NOMO-1 treated with dmso at 0.1 percent for 144 hours (cell line): ENCODE measurements around the gene CCDC102B.
"Not testable (repeated sequence)": the region's sequence is repeated elsewhere in the genome, so short reads cannot be mapped to it uniquely, and the experiment has no call there.

Experiments used
- DNase-seq: peaks from one replicate; lab custom pipeline; 2025; ENCODE audit not compliant: unreplicated experiment; lab: John Stamatoyannopoulos, UW

The CCDC102B gene

GRCh38 chr18:68797871-68798270 is at the start of gene CCDC102B:
CCDC102B (plus strand) TSS chr18:68798080; CDS start chr18:68836764, 38,684 bp downstream.
- DNase-seq = no peak

GRCh38 chr18:68757126-68757525 is 40.8 kb upstream of the CCDC102B start:
- DNase-seq = no peak

GRCh38 chr18:68759308-68759707 is 38.6 kb upstream of the CCDC102B start:
- no peak for DNase-seq

- no peak for DNase-seq
These were observed 34.8 kb upstream of the CCDC102B start for GRCh38 chr18:68763083-68763482.

GRCh38 chr18:68764016-68764415 is 33.9 kb upstream of the CCDC102B start:
- DNase-seq = no peak

GRCh38 chr18:68766433-68766832 is 31.4 kb upstream of the CCDC102B start:
- no peak for DNase-seq

GRCh38 chr18:68769461-68769860 is 28.4 kb upstream of the CCDC102B start:
- DNase-seq = no peak

- DNase-seq = no peak
These were observed 25.6 kb upstream of the CCDC102B start for GRCh38 chr18:68772268-68772667.

GRCh38 chr18:68778280-68778886 is 19.5 kb upstream of the CCDC102B start:
- DNase-seq = no peak

- DNase-seq = peak; percentile 50
These were observed 18.7 kb upstream of the CCDC102B start for GRCh38 chr18:68779169-68779568.

GRCh38 chr18:68780802-68781635 is 16.9 kb upstream of the CCDC102B start:
- DNase-seq = no peak

- no peak for DNase-seq
These were observed 14.4 kb upstream of the CCDC102B start for GRCh38 chr18:68783506-68783905.

GRCh38 chr18:68784071-68784470 is 13.8 kb upstream of the CCDC102B start:
- DNase-seq = no peak

- not testable (repeated sequence) for DNase-seq
These were observed 7.6 kb upstream of the CCDC102B start for GRCh38 chr18:68790290-68790689.

GRCh38 chr18:68791801-68792200 is 6.1 kb upstream of the CCDC102B start:
- no peak for DNase-seq

- DNase-seq = no peak
These were observed 3.9 kb upstream of the CCDC102B start for GRCh38 chr18:68793951-68794350.

GRCh38 chr18:68796936-68797690 is 767 bp upstream of the CCDC102B start:
- DNase-seq = no peak

- no peak for DNase-seq
These were observed 2.2 kb downstream of the CCDC102B start for GRCh38 chr18:68800075-68800474.

GRCh38 chr18:68803356-68803755 is 5.5 kb downstream of the CCDC102B start:
- no peak for DNase-seq

GRCh38 chr18:68817584-68817983 is 19.7 kb downstream of the CCDC102B start:
- DNase-seq = no peak

- DNase-seq = no peak
These were observed 20.7 kb downstream of the CCDC102B start for GRCh38 chr18:68818584-68818983.

- DNase-seq = no peak
These were observed 25.0 kb downstream of the CCDC102B start for GRCh38 chr18:68822926-68823325.
